ENCODE data around the gene RFXANK.
A peak's percentile ranks its signal among the peaks of the same experiment; 100 is the strongest.
"Not testable (repeated sequence)": the region's sequence is repeated elsewhere in the genome, so short reads cannot be mapped to it uniquely, and the experiment has no call there.

The RFXANK gene

DNA sequence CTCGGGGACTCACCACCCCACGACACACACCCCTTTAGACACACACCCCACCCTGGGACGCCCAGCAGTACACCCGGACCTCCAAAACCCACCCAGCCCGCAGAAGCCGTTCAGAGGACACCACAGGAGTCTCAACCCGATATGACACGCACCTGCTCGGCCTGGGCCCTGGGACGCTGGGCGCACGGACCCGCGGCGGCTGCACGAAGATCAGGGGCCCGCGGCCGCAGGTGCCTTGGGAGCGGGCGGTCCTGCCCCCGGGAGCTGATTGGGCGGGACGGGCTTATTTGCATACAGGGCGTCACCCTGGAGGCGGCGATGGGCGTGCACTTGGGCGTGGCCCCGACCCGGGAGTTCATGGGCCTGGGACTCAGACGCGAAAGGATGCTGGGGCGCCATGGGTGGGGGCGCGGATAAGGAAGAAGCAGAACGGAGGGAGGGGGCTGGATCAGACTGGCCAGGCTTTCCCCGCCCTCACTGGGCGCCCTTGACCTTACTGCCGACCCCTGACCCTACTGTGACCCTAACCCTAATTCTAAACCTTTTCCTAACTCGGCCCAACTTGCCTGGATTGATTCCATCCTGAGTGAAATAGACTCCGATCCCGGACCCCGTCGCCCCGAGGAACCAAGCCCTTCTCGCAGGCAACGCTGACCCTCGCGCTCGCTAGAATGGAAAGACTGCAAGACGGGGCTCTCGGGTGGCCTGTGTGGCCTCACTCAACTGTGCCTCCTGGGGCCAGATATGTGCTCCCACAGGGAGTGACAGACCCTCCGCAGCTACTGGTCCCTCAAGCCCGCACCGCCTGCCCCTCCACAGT lies 21.8 kb upstream of the RFXANK start, which contains the start of gene MEF2B:
MEF2B (minus strand) TSS at position 211 of the 820 bp plus-strand sequence. CDS start 19,528 bp downstream, outside the sequence.
- DNase-seq, result peak; percentile 79

DNA sequence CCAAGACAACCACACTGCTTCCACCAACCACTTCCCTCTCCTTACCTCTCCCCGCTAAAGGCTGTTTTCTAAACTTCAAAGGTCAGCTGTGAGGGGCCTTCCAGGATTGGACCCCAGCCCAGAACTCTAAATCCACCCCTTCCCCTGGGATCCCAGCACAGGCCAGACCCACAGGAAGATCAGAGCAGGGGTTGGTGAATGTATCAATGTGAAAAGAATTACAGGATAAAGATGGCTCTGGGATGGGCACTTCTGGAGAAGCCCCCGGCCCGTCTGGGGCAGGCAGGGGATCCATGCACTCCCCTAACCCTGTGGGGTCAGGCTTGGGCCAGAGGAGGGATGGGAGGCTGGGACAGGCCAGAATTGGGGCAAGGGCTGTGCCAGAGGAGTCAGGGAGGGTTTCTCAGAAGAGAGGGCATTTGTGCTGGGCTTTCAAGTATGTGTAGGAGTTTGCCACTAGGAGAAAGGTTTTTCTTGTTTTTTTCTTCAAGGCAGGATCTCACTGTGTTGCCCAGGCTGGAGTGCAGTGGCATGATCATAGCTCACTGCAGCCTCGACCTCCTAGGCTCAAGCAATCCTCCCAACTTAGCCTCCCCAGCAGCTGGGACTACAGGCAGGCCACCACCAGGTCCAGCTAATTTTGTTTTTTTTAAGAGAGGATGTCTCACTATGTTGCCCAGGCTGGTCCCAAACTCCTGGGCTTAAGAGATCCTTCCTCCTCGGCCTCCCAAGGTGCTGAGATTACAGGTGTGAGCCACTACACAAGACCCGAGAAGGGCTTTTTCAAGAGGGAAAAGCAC lies 21.0 kb upstream of the RFXANK start:
- no peak for DNase-seq

DNA sequence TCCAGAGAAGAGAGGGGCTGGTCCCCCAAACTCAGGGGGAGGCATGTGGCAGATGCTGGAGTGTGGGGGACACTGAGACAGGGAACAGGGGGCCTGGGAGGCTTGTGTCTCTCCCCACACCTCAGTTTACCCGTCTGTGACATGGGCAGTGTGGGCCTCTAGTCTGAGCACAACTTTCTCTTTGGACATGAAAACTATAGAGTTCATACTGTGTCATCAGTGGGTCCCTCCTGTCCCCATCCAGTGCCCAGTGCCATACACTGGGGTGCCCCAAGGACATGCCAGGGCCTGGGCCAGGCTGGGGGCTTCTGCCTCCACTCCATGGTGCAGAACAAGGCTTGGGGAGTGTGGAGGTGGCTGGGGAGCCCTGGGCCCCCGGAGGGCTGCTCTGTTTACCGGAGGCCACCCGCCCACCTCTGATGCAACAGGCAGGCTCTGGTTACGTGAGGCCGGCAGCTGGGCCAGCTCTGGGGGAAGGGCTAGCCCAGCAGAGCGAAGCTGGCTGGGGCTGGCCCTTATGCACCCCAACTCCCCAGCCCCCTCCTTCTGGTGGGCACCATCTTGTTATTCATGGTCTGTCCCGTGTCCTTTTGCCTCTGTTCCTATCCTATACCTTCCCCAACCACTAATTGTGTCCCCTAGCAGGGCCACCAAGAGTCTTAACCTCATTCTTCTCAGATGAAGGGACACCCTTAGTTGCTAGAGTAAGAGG lies 20.1 kb upstream of the RFXANK start:
- no peak for DNase-seq

DNA sequence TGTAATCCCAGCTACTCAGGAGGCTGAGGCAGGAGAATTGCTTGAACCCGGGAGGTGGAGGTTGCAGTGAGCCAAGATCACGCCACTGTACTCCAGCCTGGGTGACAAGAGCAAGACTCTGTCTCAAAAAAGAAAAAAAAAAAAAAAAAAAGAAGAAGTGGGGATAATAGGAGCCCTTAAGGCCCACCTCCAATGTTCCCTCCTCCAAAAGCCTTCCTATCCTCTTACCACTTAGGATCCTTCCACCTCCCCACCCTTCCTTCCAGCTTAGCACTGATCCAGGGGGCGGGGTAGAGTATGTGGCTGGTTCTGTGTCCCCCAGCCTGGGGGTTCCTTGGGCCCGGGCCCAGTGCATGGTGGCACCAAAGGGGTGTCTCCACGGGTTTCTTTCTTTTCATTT lies 18.8 kb upstream of the RFXANK start:
- not testable (repeated sequence) for DNase-seq

DNA sequence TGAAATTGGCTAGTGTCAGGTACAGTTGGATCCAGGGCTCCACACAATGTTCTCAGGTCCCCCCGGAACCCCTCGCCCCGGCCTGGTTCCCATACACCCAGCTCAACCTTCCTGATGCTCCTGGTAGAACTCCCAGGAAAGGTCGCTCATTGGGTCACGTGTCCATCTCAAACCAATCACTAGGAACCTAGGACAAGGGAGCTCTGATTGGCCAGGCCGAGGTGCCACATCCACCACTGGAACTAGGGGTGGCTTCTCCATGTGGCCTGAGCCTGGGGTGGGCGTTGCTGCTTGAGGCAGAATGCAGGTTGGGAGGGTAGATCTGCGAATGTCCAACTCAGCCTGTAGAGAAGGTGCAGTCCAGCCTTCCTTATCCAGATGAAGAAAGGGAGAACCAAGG lies 15.1 kb upstream of the RFXANK start:
- DNase-seq, result no peak

DNA sequence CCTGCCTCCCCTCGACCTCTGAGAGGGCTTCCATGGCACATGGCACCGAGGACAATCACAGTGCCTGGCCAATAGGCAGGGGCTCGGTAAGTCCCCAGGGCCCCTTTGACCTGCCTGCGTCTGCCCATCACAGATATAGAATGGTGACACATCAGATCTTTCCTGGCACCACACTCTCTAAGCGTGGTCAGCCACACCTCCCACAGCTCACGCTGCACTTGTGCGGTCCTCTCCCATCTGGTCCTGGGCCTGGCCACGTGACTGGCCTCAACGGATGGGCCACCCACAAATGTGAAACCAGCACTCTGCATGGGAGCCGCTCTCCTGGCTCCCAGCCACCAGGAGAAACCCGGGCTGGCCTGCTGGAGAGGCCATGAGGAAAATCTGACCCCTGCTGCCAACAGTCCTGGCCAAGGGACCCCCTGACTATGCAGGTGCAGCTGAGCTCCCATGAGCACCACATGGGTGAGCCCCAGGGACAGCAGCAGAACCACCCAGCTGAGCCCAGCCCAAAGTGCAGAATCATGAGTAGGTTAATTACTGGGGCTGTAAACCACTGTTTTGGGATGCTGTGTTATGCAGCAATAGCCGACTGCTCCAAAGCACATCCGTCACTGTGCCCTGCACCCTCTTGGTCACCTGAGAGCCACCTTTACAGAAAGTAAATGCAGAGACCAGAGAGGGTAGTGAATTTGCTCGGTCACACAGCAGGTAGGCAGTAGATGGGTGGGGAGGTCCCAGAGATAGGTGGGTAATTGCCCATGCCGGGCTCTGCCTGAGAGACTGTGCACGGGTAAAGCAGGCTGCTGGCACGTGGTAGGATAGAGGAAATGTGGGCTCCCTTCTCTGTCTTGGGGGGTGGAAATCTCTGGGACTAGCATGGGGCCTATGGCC lies 12.3 kb upstream of the RFXANK start:
- no peak for DNase-seq

DNA sequence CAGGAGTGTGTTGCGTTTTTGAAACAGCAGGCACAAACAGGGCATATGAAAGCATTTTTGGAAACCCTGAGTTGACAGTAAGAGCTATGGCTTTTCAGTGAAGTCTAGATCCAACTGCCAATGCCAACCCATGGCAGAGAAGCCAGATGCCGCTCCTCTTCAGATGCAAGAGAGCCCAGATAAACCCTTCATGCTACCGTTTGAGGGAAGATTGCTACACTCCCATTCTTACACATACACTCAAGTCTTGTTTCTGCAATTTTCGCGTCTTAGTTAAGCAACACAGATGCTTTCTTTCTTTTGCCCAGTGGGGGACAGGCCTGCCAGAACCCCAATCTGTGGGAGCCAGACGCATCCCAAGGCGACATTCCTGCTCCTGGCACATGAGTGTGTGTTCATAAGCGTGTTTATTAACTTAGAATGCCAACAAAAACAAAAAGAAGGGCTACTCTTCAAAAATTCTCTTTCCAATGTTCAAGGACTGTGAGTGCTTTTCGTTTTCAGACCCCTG lies 10.5 kb upstream of the RFXANK start:
- no peak for DNase-seq

DNA sequence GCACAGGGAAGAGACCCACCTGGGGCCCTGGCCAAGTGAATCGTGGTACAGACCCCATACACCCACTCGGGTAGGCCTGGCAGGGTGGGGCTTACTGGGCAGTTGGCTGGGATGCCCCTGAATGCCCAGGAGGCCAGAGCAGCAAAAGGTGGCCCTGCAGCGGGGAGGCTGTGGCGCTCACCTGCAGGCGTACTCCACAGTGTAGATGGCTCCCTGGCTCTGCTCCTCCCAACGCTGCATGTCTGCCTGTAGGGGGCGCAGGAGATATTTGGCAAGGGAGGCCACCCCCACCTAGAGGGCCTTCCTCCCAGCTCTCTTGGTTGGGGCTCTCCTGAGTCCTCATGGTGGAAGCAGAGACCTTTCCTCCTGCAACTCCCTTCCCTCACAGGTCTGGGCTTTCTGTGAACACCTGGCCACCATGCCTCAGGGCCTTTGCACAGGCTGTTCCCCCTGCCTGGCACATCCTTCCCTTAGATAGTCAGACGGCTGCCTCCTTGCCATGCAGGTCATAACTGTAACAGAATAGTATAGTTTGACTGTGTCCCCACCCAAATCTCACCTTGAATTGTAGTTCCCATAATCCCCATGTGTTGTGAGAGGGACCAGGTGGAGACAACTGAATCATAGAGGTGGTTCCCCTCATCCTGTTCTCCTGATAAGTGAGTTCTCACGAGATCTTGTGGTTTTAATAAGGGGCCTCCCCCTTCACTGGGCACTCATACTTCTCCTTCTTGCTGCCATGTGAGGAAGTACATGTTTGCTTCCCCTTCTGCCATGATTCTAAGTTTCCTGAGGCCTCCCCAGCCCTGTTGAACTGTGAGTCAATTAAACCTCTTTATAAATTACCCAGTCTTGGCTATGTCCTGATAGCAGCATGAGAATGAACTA lies 6.0 kb upstream of the RFXANK start:
- peak; percentile 63 to 64 for DNase-seq

DNA sequence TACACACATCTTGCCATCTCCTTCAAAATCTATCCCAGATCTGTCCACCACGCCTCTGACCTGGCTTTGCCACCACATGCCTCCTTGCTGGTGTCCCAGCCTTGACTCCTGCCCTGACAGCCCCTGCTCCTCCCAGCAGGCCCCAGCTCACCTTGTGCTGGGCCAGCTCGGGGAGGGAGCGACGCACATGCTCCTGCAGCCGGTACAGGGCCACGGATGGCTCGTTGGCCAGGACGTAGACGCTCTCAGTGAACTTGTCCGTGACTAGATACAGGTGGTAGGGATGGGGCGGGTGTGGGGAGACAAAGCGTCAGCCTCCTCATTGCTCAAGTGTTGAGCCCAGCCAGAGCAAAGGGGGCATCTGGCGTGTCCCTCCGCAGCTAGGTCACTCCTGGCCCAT lies 5.3 kb upstream of the RFXANK start:
- no peak for DNase-seq

DNA sequence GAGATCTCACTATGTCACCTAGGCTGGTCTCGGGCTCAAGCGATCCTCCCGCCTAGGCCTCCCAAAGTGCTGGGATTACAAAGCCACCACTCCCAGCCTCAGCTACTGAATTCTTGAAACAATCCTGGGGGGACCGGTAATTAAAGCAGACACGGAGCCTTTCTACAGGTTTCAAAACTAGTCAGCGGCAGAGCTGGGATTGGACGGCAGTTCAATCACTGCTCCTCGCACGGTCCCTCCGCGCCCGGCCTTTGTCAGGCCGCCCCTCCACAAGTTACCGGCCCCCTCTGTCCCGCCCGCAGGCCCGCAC lies 335 bp upstream of the RFXANK start:
- DNase-seq, result no peak

DNA sequence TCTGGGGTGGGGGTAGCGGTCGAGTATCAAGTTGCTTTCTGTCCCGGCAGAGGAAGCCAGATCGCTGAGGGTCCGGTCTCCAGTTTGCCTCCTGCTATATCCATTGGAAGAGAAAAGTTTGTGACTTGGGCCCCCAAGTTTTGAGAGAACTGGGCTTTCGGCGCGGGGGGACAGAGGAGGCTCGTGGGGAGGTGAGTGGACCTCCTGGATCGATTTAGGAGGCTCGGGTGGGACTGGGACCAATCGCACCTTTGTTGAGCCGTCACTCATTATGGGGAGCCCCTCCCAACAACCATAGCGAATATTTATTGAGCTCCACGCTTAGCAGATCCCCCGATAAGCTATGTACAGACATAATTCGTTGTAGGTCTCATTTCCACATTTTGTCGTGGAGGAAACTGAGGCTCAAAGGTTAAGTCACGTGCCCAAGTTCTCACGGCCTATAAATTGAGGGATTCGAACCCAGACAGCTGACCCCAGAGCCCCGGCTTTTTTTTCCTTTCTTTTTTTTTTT lies 909 bp downstream of the RFXANK start:
- no peak for DNase-seq

DNA sequence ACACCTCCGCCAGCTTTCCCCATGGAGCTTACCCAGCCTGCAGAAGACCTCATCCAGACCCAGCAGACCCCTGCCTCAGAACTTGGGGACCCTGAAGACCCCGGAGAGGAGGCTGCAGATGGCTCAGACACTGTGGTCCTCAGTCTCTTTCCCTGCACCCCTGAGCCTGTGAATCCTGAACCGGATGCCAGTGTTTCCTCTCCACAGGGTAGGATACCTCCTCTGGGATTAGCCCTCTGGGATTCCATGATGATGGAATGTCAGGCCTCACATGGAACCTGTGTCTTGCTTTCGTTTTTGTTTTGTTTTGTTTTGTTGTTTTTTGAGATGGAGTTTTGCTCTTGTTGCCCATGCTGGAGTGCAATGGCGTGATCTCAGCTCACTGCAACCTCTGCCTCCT lies 1.9 kb downstream of the RFXANK start:
- DNase-seq, result no peak

DNA sequence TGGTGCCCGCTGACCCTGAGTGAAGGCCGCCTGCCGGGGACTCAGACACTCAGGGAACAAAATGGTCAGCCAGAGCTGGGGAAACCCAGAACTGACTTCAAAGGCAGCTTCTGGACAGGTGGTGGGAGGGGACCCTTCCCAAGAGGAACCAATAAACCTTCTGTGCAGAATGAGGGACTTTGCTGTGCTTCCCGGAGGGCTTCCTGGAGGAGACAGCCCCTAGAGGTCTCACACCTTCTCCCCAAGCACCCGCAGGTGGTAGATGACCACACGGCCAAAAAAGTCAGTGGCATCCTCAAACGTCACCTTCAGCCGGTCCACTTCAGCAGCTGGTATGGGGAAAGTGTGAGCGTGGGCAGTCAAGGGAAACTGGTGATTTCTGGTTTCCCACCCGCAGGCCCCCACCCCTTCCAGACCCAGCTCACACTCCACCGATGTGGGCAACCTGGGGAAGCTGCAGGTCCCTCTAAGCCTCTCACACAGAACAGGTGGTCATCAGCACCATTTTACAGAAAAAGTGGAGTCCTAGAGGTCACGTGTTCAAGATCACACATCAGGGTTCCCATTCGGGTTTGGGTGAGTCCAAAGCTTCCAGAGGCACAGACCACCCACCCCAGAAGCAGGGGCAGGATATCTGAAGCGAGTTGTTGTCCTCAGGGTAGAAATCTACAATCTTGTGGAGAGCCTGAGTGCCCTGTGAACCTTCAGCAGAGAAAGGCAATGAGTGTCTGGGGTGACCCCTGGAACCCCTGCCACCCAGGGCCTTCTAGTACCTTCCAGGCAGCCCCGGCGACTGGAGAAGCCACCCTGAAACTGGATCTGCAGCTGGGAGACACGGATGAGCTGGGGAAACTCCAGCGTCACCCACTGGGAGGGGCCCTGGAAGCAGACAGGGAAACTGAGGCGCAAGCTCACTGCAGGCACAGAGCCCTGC lies 9.9 kb downstream of the RFXANK start:
- DNase-seq, result no peak

DNA sequence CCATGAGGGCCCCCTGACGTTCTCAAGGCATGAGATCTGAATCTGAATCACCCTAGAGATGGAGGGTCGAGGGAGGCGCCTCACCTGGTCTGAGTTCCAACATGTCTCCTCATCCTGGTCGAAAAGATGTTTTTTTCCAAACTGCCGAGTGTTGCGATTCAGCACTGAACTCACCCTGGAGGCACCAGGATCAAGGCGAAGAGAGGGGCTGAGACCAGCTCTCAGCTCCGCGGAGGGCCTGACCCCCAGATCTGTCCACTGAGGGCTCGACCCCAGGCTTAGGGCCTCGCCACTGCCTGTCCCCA lies 10.6 kb downstream of the RFXANK start:
- DNase-seq, result no peak

DNA sequence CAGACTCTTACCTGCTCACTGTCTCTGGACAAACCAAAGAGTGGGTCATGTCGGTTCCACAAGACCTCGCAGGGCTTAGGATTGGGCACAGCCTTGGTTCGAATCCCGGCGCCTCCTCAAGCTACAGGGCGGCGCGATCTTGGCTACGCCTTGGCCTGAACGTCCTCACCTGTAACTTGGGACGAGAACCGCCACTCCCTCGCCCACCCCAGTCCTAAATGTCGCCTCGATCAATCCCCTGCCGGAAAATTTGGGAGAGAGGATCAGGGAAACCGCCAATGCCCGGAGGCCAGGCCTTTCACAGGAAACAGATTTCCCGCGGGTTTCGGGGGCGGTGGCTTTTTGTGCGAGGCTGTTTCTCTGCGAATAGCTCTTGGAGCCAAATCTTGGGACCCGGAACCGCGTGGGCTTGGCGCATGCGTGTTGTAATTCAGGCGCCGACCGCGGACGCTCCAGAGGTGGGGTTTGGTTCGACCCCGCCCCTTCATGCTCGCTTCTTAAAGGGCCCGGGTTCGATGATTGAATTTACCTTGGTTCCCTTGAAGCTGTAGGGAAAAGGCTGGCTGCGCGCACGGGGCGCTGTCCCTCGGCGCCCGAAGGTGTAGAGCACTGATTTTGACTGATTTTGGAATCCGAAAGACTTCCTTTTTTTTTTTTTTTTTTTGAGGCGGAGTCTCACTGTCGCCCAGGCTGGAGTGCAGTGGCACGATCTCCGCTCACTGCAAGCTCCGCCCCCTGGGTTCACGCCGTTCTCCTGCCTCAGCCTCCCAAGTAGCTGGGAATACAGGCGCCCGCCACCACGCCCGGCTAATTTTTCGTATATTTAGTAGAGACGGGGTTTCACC lies 11.2 kb downstream of the RFXANK start, which contains the start of gene NR2C2AP:
NR2C2AP (minus strand) TSS at position 403 of the 845 bp plus-strand sequence; CDS start at position 49, 354 bp downstream.
- peak; percentile 89 for DNase-seq

DNA sequence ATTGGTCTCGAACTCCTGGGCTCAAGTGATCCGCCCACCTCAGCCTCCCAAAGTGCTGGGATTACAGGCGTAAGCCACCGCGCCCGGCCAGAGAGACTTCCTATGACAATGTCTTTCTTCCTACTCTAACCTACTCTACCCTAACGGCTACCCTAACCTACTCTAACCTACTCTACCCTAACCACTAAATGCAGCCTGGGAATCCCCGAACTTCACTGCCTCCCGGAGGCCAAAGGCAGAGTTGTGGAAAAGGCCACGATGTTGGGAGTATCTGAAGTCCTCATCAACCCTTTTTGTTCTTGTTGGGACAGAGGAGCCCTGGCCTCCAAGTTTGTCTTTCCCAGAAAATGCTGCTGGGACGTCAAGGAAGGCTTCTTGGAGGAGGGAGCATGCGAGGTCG lies 12.1 kb downstream of the RFXANK start:
- DNase-seq, result no peak

DNA sequence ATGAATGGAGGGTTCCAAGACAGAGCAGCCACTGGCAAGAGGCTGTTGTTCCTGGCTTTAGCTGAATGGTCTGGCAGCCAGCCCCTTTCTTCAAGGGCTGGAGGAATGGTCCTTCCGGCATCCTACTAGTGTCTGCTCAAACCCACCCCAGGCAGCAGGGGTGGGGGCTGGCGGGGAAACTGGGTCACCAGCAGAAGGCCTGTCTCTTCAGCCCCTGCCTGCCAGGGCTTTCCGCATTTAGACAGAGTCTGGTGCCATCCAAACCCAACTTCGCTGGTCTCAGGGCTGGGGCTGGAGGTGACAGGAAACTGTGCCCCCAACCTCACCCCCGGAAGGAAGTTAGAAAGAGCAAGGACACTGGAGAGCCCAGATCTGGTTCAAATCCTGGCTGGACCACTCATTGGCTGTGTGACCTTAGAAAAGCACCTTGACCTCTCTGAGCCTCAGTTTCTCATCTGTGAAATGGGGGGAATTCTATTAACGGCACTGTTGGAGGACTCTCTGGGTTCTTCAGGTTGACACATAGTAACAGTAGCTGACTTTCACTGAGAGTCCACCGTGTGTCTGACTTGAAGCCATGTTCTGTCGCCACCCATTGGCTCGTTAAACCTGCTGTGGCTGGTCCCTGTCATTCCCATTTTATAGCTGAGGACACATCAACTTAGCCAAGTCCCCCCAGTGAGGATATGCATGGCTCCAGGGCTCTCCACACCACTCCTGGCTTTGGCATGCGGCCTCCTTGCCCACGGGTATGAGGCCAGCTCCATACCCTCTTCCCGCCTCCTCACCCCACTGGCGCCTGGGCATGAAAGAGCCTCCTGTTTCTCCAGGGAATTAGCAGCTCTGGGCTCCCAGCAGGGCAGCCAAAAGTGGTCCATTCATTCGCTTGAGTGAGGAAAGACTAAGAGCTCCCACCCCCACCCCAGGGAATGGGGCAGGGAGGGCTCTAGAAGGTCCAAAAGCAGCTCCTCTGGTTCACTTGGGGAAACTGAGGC lies 13.7 kb downstream of the RFXANK start:
- DNase-seq, result no peak

DNA sequence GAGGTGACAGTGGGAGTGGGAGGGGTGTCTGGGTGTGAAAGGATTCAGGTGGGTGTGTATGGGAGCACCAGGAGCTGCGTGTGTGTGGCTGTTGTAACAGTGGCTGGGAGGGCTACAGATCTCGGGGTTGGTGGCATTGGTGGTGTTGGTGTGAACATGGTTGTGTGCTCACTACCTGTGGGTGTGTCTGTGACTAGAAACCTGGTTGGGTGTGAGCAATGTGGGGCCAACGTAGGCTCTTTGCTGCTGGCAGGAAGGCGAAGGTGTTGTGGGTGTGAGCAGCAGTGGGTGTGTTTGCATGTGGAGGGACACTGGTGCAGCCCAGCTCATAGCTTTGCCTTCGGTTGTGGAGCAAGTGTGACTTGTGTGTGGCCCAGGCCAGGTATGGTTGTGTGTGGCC lies 14.9 kb downstream of the RFXANK start:
- no peak for DNase-seq
